SK-N-SH (cell line): ENCODE measurements around the gene TBC1D1. TPM values are rescaled to one million over a fixed set of nuclear protein-coding genes. Genes with fewer than 3 reads are reported as not detected.

Experiments
- CTCF ChIA-PET: fragments of 300-600, 350-600 bp; formaldehyde crosslinking; extraction: SDS; loops from one replicate; lab custom pipeline; 2021; lab: Yijun Ruan, JAX
- POLR2A ChIA-PET: fragments of 350-600 bp; sonication (Branson Sonifier 250); formaldehyde crosslinking; extraction: SDS; loops from one replicate; lab custom pipeline; 2020; ENCODE audit warnings: antibody characterized with exemption, inconsistent platforms; lab: Yijun Ruan, JAX
- DNase-seq: peaks from one replicate; pipeline ENCODE4 v3.0.0; 2012
- H2AFZ ChIP-seq: fragments of 200-600 bp; sonication (generic); 2 replicates; pipeline ENCODE4 v1.8.1; 2016; ENCODE audit warnings: antibody characterized with exemption, mild to moderate bottlenecking, low read depth
- H3F3A ChIP-seq: fragments of 200-600 bp; sonication (generic); replicated peaks from 2 replicates; pipeline ENCODE3; 2016; ENCODE audit warnings: antibody characterized with exemption, mild to moderate bottlenecking; ENCODE audit not compliant: insufficient read depth
- H3K27ac ChIP-seq, 2 experiments: fragments of 200-500 bp in 1 of 2; fragments of 200-600 bp in 1 of 2; sonication (Bioruptor generic) in 1 of 2; sonication (generic), shearing (Covaris generic) in 1 of 2; 2 replicates each; pipeline versions ENCODE4 v1.5.1 to v1.6.1; 2014 to 2016; ENCODE audit warnings: low read depth in 2 of 2, inconsistent platforms in 1 of 2, low read length in 1 of 2, mild to moderate bottlenecking in 1 of 2, mixed read lengths in 1 of 2
- H3K27me3 ChIP-seq: fragments of 200-600 bp; sonication (generic), shearing (Covaris generic); 2 replicates; pipeline ENCODE4 v1.6.1; 2016; ENCODE audit warnings: mixed run types; ENCODE audit not compliant: insufficient read depth
- H3K36me3 ChIP-seq, 2 experiments: fragments of 200-500 bp in 1 of 2; fragments of 200-600 bp in 1 of 2; sonication (Bioruptor generic) in 1 of 2; sonication (generic) in 1 of 2; replicated peaks in 1 of 2; 2 replicates each; pipeline versions ENCODE3 to v1.5.1; 2014 to 2016; ENCODE audit warnings: low read length in 1 of 2, mild to moderate bottlenecking in 1 of 2; ENCODE audit not compliant: insufficient read depth in 2 of 2, control insufficient read depth in 1 of 2
- H3K4me1 ChIP-seq, 2 experiments: fragments of 200-500 bp in 1 of 2; fragments of 200-600 bp in 1 of 2; sonication (Bioruptor generic) in 1 of 2; sonication (generic), shearing (Covaris generic) in 1 of 2; 2 replicates each; pipeline versions ENCODE4 v1.5.1 to v1.6.1; 2014 to 2016; ENCODE audit warnings: low read depth in 1 of 2, low read length in 1 of 2, mixed run types in 1 of 2; ENCODE audit not compliant: insufficient read depth in 2 of 2, control insufficient read depth in 1 of 2
- H3K4me2 ChIP-seq: fragments of 200-600 bp; sonication (generic), shearing (Covaris generic); 2 replicates; pipeline ENCODE4 v1.6.1; 2017; ENCODE audit warnings: mixed run types
- H3K4me3 ChIP-seq, 2 experiments: fragments of 200-500 bp in 1 of 2; fragments of 200-600 bp in 1 of 2; sonication (Bioruptor generic) in 1 of 2; sonication (generic), shearing (Covaris generic) in 1 of 2; 2 replicates each; pipeline versions ENCODE4 v1.5.1 to v1.8.1; 2014 to 2016; ENCODE audit warnings: low read depth in 2 of 2, inconsistent platforms in 1 of 2, low read length in 1 of 2, mild to moderate bottlenecking in 1 of 2, mixed read lengths in 1 of 2, moderate library complexity in 1 of 2
- H3K79me2 ChIP-seq: fragments of 200-600 bp; sonication (generic); 2 replicates; pipeline ENCODE4 v1.8.1; 2017; ENCODE audit warnings: mild to moderate bottlenecking; ENCODE audit not compliant: insufficient read depth
- H3K9ac ChIP-seq: fragments of 200-600 bp; sonication (generic); 2 replicates; pipeline ENCODE4 v1.6.1; 2017; ENCODE audit warnings: mixed run types
- H3K9me2 ChIP-seq: fragments of 200-600 bp; sonication (generic); 2 replicates; pipeline ENCODE4 v1.6.1; 2017; ENCODE audit warnings: mixed run types
- H3K9me3 ChIP-seq: fragments of 200-600 bp; sonication (generic); 2 replicates; pipeline ENCODE4 v1.6.1; 2017; ENCODE audit warnings: mixed run types, mild to moderate bottlenecking, moderate library complexity
- H4K20me1 ChIP-seq: fragments of 200-600 bp; sonication (generic); 2 replicates; pipeline ENCODE4 v1.6.1; 2017; ENCODE audit warnings: mild to moderate bottlenecking, mixed run types; ENCODE audit not compliant: insufficient read depth
- CHD2 ChIP-seq: fragments of 150-350 bp; IDR thresholded peaks from 2 replicates; pipeline ENCODE4 v1.6.1; 2018; ENCODE audit warnings: low read length; ENCODE audit not compliant: partially characterized antibody
- CTCF ChIP-seq: fragments of 200-600 bp; sonication (generic); IDR thresholded peaks from 2 replicates; pipeline ENCODE4 v1.6.1; 2017; ENCODE audit warnings: antibody characterized with exemption, mild to moderate bottlenecking, moderate library complexity
- ELF1 ChIP-seq: IDR thresholded peaks from 2 replicates; pipeline ENCODE4 v1.4.0; 2012
- EP300 ChIP-seq, 2 experiments: IDR thresholded peaks; 2 replicates each; pipeline versions ENCODE4 v1.4.0 to v1.6.1; 2012; ENCODE audit warnings: borderline replicate concordance in 1 of 2, low read depth in 1 of 2, low read length in 1 of 2
- EZH2phosphoT487 ChIP-seq: fragments of 200-600 bp; sonication (generic); IDR thresholded peaks from 2 replicates; pipeline ENCODE4 v1.6.1; 2017; ENCODE audit warnings: low read depth, mixed run types, mild to moderate bottlenecking, antibody characterized with exemption, moderate library complexity, borderline replicate concordance
- FOXM1 ChIP-seq: IDR thresholded peaks from 2 replicates; pipeline ENCODE4 v1.4.0; 2012; ENCODE audit warnings: low read depth, mild to moderate bottlenecking
- MAX ChIP-seq: IDR thresholded peaks from 2 replicates; pipeline ENCODE4 v1.4.0; 2012; ENCODE audit warnings: low read depth
- MXI1 ChIP-seq: IDR thresholded peaks from 2 replicates; pipeline ENCODE4 v1.6.1; 2012; ENCODE audit warnings: mild to moderate bottlenecking, low read depth, low read length, improper control_type of control experiment
- NFIC ChIP-seq: IDR thresholded peaks from 2 replicates; pipeline ENCODE4 v1.4.0; 2012; ENCODE audit warnings: borderline replicate concordance
- NRF1 ChIP-seq: IDR thresholded peaks from 2 replicates; pipeline ENCODE4 v1.6.1; 2012; ENCODE audit warnings: low read depth, mild to moderate bottlenecking, low read length
- POLR2AphosphoS5 ChIP-seq: IDR thresholded peaks from 2 replicates; pipeline ENCODE4 v1.6.1; 2012; ENCODE audit warnings: low read depth, low read length
- RCOR1 ChIP-seq: fragments of 150-350 bp; IDR thresholded peaks from 2 replicates; pipeline ENCODE4 v1.6.1; 2017; ENCODE audit warnings: antibody characterized with exemption, low read length
- SIN3A ChIP-seq: IDR thresholded peaks from 2 replicates; pipeline ENCODE4 v1.6.1; 2012; ENCODE audit warnings: low read depth, mild to moderate bottlenecking, low read length, moderate library complexity, borderline replicate concordance
- SMC3 ChIP-seq: IDR thresholded peaks from 2 replicates; pipeline ENCODE4 v1.6.1; 2012; ENCODE audit warnings: low read depth, low read length, improper control_type of control experiment
- TCF12 ChIP-seq: IDR thresholded peaks from 2 replicates; pipeline ENCODE4 v1.4.0; 2012
- WGBS: methylation state at CpG from one replicate; pipeline ENCODE4 v1.1.6; 2017; ENCODE audit warnings: low lambda C conversion rate; 5-methylcytosine and 5-hydroxymethylcytosine counted together
- polyA plus RNA-seq, 3 experiments: library from polyadenylated mRNA; depleted of rRNA; stranded (reverse); fragments of >200 nt; gene quantifications; 2 replicates each; pipeline ENCODE4 v1.2.3, GENCODE V29; 2012

The TBC1D1 gene
- polyA plus RNA-seq, 1 of the 3 experiments (the other 2 are of a cell fraction) = 29.8 TPM

GRCh38 chr4:37967736-37968135, 76.9 kb downstream of the TBC1D1 start:
- Histone ChIP-seq H3F3A (no peaks in the 10 kb centered on the region), H3K4me1 (no peaks in the 10 kb centered on the region; a peak in 1 of 4 replicates), H3K36me3 (no peaks in the 10 kb centered on the region), H3K27me3 (no peaks in the 10 kb centered on the region; the same call in 1 of the 2 replicates), H3K4me3 (no peak overlapping the region), H3K4me2 (no peak overlapping the region), H2AFZ (no peak overlapping the region), H3K79me2 (no peaks in the 10 kb centered on the region), H3K9me2 (no peaks in the 10 kb centered on the region), H4K20me1 (no peaks in the 10 kb centered on the region), H3K9ac (no peak overlapping the region), H3K9me3 (no peaks in the 10 kb centered on the region), H3K27ac (no peak overlapping the region)
- WGBS = 56% methylated on average over 5 of the region's 5 CpGs
- DNase-seq = no peak
- CTCF ChIA-PET = no interaction called here
- POLR2A ChIA-PET = no interaction called here
- TF ChIP-seq EP300 (IDR thresholded peaks at IDR 0.05; ENCODE audit: borderline replicate concordance in 1 of 2, low read depth in 1 of 2, low read length in 1 of 2) = no peak
- no peak for TF ChIP-seq SIN3A
- TF ChIP-seq EZH2phosphoT487 = no peak

DNA sequence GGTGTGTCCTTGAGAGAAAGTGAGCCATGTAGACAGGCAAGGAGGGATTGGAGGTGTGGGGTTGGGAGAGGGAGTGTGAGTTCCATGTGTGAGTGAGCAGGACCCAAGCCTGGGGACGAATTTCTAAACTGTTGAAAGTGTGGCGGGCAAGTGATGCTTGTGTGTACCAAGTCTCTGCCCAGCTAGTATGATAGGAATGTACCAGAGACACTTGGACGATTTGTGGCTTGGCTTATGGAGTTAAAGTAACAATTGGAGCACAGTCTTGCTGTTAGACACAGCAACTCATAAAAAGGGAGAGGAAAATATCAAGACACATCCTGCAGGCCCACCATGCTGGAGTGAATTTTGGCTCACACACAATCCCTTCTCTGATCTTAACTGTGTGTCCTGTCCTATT, 77.9 kb downstream of the TBC1D1 start:
- no peaks in the 10 kb centered on the region; a peak in 1 of 4 replicates for H3K4me1 ChIP-seq
- ChIA-PET CTCF (no interaction called here), POLR2A (no interaction called here)
- H3K27ac ChIP-seq = no peak overlapping the region
- no peaks in the 10 kb centered on the region for H3F3A ChIP-seq
- no peaks in the 10 kb centered on the region for H3K36me3 ChIP-seq
- 52% methylated on average over 3 of the region's 3 CpGs for WGBS
- no peak for DNase-seq
- no peak overlapping the region for H2AFZ ChIP-seq
- no peaks in the 10 kb centered on the region for H3K79me2 ChIP-seq
- no peaks in the 10 kb centered on the region for H3K9me2 ChIP-seq
- no peak overlapping the region for H3K4me3 ChIP-seq
- no peak overlapping the region for H3K9ac ChIP-seq
- H3K9me3 ChIP-seq = no peaks in the 10 kb centered on the region
- H3K27me3 ChIP-seq = no peaks in the 10 kb centered on the region; the same call in 1 of the 2 replicates
- no peak overlapping the region for H3K4me2 ChIP-seq
- no peak for TF ChIP-seq SIN3A
- no peak for TF ChIP-seq FOXM1
- TF ChIP-seq NFIC = no peak
- no peak for TF ChIP-seq NRF1
- no peak for TF ChIP-seq RCOR1
- no peak for TF ChIP-seq TCF12
- no peak for TF ChIP-seq SMC3
- TF ChIP-seq MXI1 = no peak
- no peak for TF ChIP-seq CHD2
- no peak for TF ChIP-seq POLR2AphosphoS5
- no peak for TF ChIP-seq ELF1
- TF ChIP-seq MAX = no peak
- H4K20me1 ChIP-seq = no peaks in the 10 kb centered on the region

GRCh38 chr4:37970702-37971101, 79.8 kb downstream of the TBC1D1 start:
- peak; percentile 32 for DNase-seq

More at GRCh38 chr4:37970702-37971101, 79.8 kb downstream of the TBC1D1 start:
- Histone ChIP-seq H4K20me1 (no peaks in the 10 kb centered on the region), H3K4me2 (no peak overlapping the region), H3K9me3 (no peaks in the 10 kb centered on the region), H3K27me3 (no peaks in the 10 kb centered on the region; the same call in 1 of the 2 replicates), H3K4me1 (no peaks in the 10 kb centered on the region), H3K79me2 (no peaks in the 10 kb centered on the region), H3K9ac (no peak overlapping the region), H3K4me3 (no peak overlapping the region), H3K9me2 (no peaks in the 10 kb centered on the region), H3K27ac (no peak overlapping the region), H3K36me3 (no peaks in the 10 kb centered on the region), H3F3A (no peaks in the 10 kb centered on the region), H2AFZ (no peak overlapping the region)
- CTCF ChIA-PET = interaction anchor here (1.1 kb wide), 1 partner anchor 10 kb away, joined by 3 read pairs; no protein-coding TSS in a partner anchor
- POLR2A ChIA-PET = no interaction called here
- TF ChIP-seq NFIC (no peak), EZH2phosphoT487 (no peak), ELF1 (no peak), CTCF (peak; percentile 46; the same call in 1 of the 2 replicates)
- WGBS = 100% methylated on average over 1 of the region's 1 CpG
